SK-N-SH (cell line): ENCODE results near the gene ELN. TPM values are rescaled to one million over a fixed set of nuclear protein-coding genes. Genes with fewer than 3 reads are reported as not detected.

ENCODE experiments used
- CTCF ChIA-PET: fragments of 300-600, 350-600 bp; formaldehyde crosslinking; extraction: SDS; loops from one replicate; lab custom pipeline; 2021; lab: Yijun Ruan, JAX
- POLR2A ChIA-PET: fragments of 350-600 bp; sonication (Branson Sonifier 250); formaldehyde crosslinking; extraction: SDS; loops from one replicate; lab custom pipeline; 2020; ENCODE audit warnings: antibody characterized with exemption, inconsistent platforms; lab: Yijun Ruan, JAX
- DNase-seq: peaks from one replicate; pipeline ENCODE4 v3.0.0; 2012
- H2AFZ ChIP-seq: fragments of 200-600 bp; sonication (generic); 2 replicates; pipeline ENCODE4 v1.8.1; 2016; ENCODE audit warnings: antibody characterized with exemption, mild to moderate bottlenecking, low read depth
- H3F3A ChIP-seq: fragments of 200-600 bp; sonication (generic); replicated peaks from 2 replicates; pipeline ENCODE3; 2016; ENCODE audit warnings: antibody characterized with exemption, mild to moderate bottlenecking; ENCODE audit not compliant: insufficient read depth
- H3K27ac ChIP-seq, 2 experiments: fragments of 200-500 bp in 1 of 2; fragments of 200-600 bp in 1 of 2; sonication (Bioruptor generic) in 1 of 2; sonication (generic), shearing (Covaris generic) in 1 of 2; 2 replicates each; pipeline versions ENCODE4 v1.5.1 to v1.6.1; 2014 to 2016; ENCODE audit warnings: low read depth in 2 of 2, inconsistent platforms in 1 of 2, low read length in 1 of 2, mild to moderate bottlenecking in 1 of 2, mixed read lengths in 1 of 2
- H3K27me3 ChIP-seq: fragments of 200-600 bp; sonication (generic), shearing (Covaris generic); 2 replicates; pipeline ENCODE4 v1.6.1; 2016; ENCODE audit warnings: mixed run types; ENCODE audit not compliant: insufficient read depth
- H3K36me3 ChIP-seq, 2 experiments: fragments of 200-500 bp in 1 of 2; fragments of 200-600 bp in 1 of 2; sonication (Bioruptor generic) in 1 of 2; sonication (generic) in 1 of 2; replicated peaks in 1 of 2; 2 replicates each; pipeline versions ENCODE3 to v1.5.1; 2014 to 2016; ENCODE audit warnings: low read length in 1 of 2, mild to moderate bottlenecking in 1 of 2; ENCODE audit not compliant: insufficient read depth in 2 of 2, control insufficient read depth in 1 of 2
- H3K4me1 ChIP-seq, 2 experiments: fragments of 200-500 bp in 1 of 2; fragments of 200-600 bp in 1 of 2; sonication (Bioruptor generic) in 1 of 2; sonication (generic), shearing (Covaris generic) in 1 of 2; 2 replicates each; pipeline versions ENCODE4 v1.5.1 to v1.6.1; 2014 to 2016; ENCODE audit warnings: low read depth in 1 of 2, low read length in 1 of 2, mixed run types in 1 of 2; ENCODE audit not compliant: insufficient read depth in 2 of 2, control insufficient read depth in 1 of 2
- H3K4me2 ChIP-seq: fragments of 200-600 bp; sonication (generic), shearing (Covaris generic); 2 replicates; pipeline ENCODE4 v1.6.1; 2017; ENCODE audit warnings: mixed run types
- H3K4me3 ChIP-seq, 2 experiments: fragments of 200-500 bp in 1 of 2; fragments of 200-600 bp in 1 of 2; sonication (Bioruptor generic) in 1 of 2; sonication (generic), shearing (Covaris generic) in 1 of 2; 2 replicates each; pipeline versions ENCODE4 v1.5.1 to v1.8.1; 2014 to 2016; ENCODE audit warnings: low read depth in 2 of 2, inconsistent platforms in 1 of 2, low read length in 1 of 2, mild to moderate bottlenecking in 1 of 2, mixed read lengths in 1 of 2, moderate library complexity in 1 of 2
- H3K79me2 ChIP-seq: fragments of 200-600 bp; sonication (generic); 2 replicates; pipeline ENCODE4 v1.8.1; 2017; ENCODE audit warnings: mild to moderate bottlenecking; ENCODE audit not compliant: insufficient read depth
- H3K9ac ChIP-seq: fragments of 200-600 bp; sonication (generic); 2 replicates; pipeline ENCODE4 v1.6.1; 2017; ENCODE audit warnings: mixed run types
- H3K9me2 ChIP-seq: fragments of 200-600 bp; sonication (generic); 2 replicates; pipeline ENCODE4 v1.6.1; 2017; ENCODE audit warnings: mixed run types
- H3K9me3 ChIP-seq: fragments of 200-600 bp; sonication (generic); 2 replicates; pipeline ENCODE4 v1.6.1; 2017; ENCODE audit warnings: mixed run types, mild to moderate bottlenecking, moderate library complexity
- H4K20me1 ChIP-seq: fragments of 200-600 bp; sonication (generic); 2 replicates; pipeline ENCODE4 v1.6.1; 2017; ENCODE audit warnings: mild to moderate bottlenecking, mixed run types; ENCODE audit not compliant: insufficient read depth
- CHD2 ChIP-seq: fragments of 150-350 bp; IDR thresholded peaks from 2 replicates; pipeline ENCODE4 v1.6.1; 2018; ENCODE audit warnings: low read length; ENCODE audit not compliant: partially characterized antibody
- EP300 ChIP-seq, 2 experiments: IDR thresholded peaks; 2 replicates each; pipeline versions ENCODE4 v1.4.0 to v1.6.1; 2012; ENCODE audit warnings: borderline replicate concordance in 1 of 2, low read depth in 1 of 2, low read length in 1 of 2
- FOSL2 ChIP-seq: IDR thresholded peaks from 2 replicates; pipeline ENCODE4 v1.4.0; 2012; ENCODE audit warnings: low read depth, mild to moderate bottlenecking, moderate library complexity, borderline replicate concordance
- FOXJ3 ChIP-seq: sonication (generic); formaldehyde crosslinking; IDR thresholded peaks from 2 replicates; pipeline ENCODE4 v1.5.1; 2020; ENCODE audit warnings: mild to moderate bottlenecking, missing genetic modification reagents
- FOXM1 ChIP-seq: IDR thresholded peaks from 2 replicates; pipeline ENCODE4 v1.4.0; 2012; ENCODE audit warnings: low read depth, mild to moderate bottlenecking
- GABPA ChIP-seq: IDR thresholded peaks from 2 replicates; pipeline ENCODE4 v1.4.0; 2012; ENCODE audit warnings: low read depth, mild to moderate bottlenecking
- JUND ChIP-seq: IDR thresholded peaks from 2 replicates; pipeline ENCODE4 v1.4.0; 2012
- NFIC ChIP-seq: IDR thresholded peaks from 2 replicates; pipeline ENCODE4 v1.4.0; 2012; ENCODE audit warnings: borderline replicate concordance
- RAD21 ChIP-seq: IDR thresholded peaks from 2 replicates; pipeline ENCODE4 v1.6.1; 2012; ENCODE audit warnings: mild to moderate bottlenecking, low read length
- RCOR1 ChIP-seq: fragments of 150-350 bp; IDR thresholded peaks from 2 replicates; pipeline ENCODE4 v1.6.1; 2017; ENCODE audit warnings: antibody characterized with exemption, low read length
- SIN3A ChIP-seq: IDR thresholded peaks from 2 replicates; pipeline ENCODE4 v1.6.1; 2012; ENCODE audit warnings: low read depth, mild to moderate bottlenecking, low read length, moderate library complexity, borderline replicate concordance
- SMC3 ChIP-seq: IDR thresholded peaks from 2 replicates; pipeline ENCODE4 v1.6.1; 2012; ENCODE audit warnings: low read depth, low read length, improper control_type of control experiment
- TCF12 ChIP-seq: IDR thresholded peaks from 2 replicates; pipeline ENCODE4 v1.4.0; 2012
- TEAD4 ChIP-seq: IDR thresholded peaks from 2 replicates; pipeline ENCODE4 v1.4.0; 2012; ENCODE audit warnings: mild to moderate bottlenecking, borderline replicate concordance; ENCODE audit not compliant: insufficient read depth
- WGBS: methylation state at CpG from one replicate; pipeline ENCODE4 v1.1.6; 2017; ENCODE audit warnings: low lambda C conversion rate; 5-methylcytosine and 5-hydroxymethylcytosine counted together
- polyA plus RNA-seq, 3 experiments: library from polyadenylated mRNA; depleted of rRNA; stranded (reverse); fragments of >200 nt; gene quantifications; 2 replicates each; pipeline ENCODE4 v1.2.3, GENCODE V29; 2012
- TF ChIP-seq, protein P1 (sequence below): IDR thresholded peaks from 2 replicates; pipeline ENCODE4 v1.6.1; 2012; ENCODE audit warnings: mild to moderate bottlenecking, low read depth, low read length, moderate library complexity
- TF ChIP-seq, protein P2 (sequence below): IDR thresholded peaks from 2 replicates; pipeline ENCODE4 v1.4.0; 2012; ENCODE audit warnings: low read depth, borderline replicate concordance

Gene ELN
- polyA plus RNA-seq, 1 of the 3 experiments (the other 2 are of a cell fraction) = 12.5 TPM

- no peak for TF ChIP-seq RAD21
- 0 out of 2 replicates have a peak, but pooled peaks have one; percentile 16 for TF ChIP-seq NFIC
- TF ChIP-seq, protein P1, sequence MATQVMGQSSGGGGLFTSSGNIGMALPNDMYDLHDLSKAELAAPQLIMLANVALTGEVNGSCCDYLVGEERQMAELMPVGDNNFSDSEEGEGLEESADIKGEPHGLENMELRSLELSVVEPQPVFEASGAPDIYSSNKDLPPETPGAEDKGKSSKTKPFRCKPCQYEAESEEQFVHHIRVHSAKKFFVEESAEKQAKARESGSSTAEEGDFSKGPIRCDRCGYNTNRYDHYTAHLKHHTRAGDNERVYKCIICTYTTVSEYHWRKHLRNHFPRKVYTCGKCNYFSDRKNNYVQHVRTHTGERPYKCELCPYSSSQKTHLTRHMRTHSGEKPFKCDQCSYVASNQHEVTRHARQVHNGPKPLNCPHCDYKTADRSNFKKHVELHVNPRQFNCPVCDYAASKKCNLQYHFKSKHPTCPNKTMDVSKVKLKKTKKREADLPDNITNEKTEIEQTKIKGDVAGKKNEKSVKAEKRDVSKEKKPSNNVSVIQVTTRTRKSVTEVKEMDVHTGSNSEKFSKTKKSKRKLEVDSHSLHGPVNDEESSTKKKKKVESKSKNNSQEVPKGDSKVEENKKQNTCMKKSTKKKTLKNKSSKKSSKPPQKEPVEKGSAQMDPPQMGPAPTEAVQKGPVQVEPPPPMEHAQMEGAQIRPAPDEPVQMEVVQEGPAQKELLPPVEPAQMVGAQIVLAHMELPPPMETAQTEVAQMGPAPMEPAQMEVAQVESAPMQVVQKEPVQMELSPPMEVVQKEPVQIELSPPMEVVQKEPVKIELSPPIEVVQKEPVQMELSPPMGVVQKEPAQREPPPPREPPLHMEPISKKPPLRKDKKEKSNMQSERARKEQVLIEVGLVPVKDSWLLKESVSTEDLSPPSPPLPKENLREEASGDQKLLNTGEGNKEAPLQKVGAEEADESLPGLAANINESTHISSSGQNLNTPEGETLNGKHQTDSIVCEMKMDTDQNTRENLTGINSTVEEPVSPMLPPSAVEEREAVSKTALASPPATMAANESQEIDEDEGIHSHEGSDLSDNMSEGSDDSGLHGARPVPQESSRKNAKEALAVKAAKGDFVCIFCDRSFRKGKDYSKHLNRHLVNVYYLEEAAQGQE = peak; percentile 48; the same call in 1 of the 2 replicates
- TF ChIP-seq CHD2 = peak; percentile 22
- no peak for TF ChIP-seq FOXJ3
- TF ChIP-seq RCOR1 = peak; percentile 53
- TF ChIP-seq EP300 (IDR thresholded peaks at IDR 0.05; ENCODE audit: borderline replicate concordance in 1 of 2, low read depth in 1 of 2, low read length in 1 of 2) = peak in 1 of 2 experiments; percentile 65; a peak in 1 of 4 replicates
- CTCF ChIA-PET = interaction anchor here (1.3 to 2.1 kb wide), 3 partner anchors 8 to 20 kb away, joined by 5 read pairs; no protein-coding TSS in a partner anchor
- no peak overlapping the region for H3K4me2 ChIP-seq
Measured at GRCh38 chr7:74006451-74007241, 21.3 kb upstream of the ELN start.

DNA sequence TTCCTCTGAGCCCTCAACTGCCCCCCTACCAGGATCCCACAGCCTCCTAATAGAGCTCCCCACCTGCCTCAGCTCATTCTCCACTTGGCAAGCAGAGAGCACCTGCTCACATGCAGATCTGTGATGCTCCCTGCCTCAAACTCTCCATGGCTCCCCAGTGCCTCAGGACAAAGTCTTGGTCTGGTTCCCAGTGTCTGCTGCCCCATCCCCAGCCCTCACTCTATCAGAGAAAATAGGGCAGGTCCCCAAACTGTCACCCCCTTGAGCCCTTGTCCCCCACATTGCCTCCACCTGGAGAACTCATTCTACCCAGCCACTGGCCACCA lies 20.8 kb upstream of the ELN start:
- TF ChIP-seq, protein P2, sequence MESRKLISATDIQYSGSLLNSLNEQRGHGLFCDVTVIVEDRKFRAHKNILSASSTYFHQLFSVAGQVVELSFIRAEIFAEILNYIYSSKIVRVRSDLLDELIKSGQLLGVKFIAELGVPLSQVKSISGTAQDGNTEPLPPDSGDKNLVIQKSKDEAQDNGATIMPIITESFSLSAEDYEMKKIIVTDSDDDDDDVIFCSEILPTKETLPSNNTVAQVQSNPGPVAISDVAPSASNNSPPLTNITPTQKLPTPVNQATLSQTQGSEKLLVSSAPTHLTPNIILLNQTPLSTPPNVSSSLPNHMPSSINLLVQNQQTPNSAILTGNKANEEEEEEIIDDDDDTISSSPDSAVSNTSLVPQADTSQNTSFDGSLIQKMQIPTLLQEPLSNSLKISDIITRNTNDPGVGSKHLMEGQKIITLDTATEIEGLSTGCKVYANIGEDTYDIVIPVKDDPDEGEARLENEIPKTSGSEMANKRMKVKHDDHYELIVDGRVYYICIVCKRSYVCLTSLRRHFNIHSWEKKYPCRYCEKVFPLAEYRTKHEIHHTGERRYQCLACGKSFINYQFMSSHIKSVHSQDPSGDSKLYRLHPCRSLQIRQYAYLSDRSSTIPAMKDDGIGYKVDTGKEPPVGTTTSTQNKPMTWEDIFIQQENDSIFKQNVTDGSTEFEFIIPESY = no peak
- TF ChIP-seq NFIC = no peak
- no peak for TF ChIP-seq SMC3
- no peak for TF ChIP-seq GABPA
- no peak for TF ChIP-seq TCF12
- TF ChIP-seq EP300 (IDR thresholded peaks at IDR 0.05; ENCODE audit: borderline replicate concordance in 1 of 2, low read depth in 1 of 2, low read length in 1 of 2) = no peak
- TF ChIP-seq FOSL2 = no peak
- TF ChIP-seq SIN3A = no peak
- TF ChIP-seq, protein P1 = no peak
- no peak for TF ChIP-seq FOXM1
- no peak for TF ChIP-seq TEAD4
- TF ChIP-seq JUND = no peak
- TF ChIP-seq, all 33 proteins: peak for 0
- Histone ChIP-seq H3K27ac (no peak overlapping the region), H3K9me2 (no peaks in the 10 kb centered on the region), H3K79me2 (peaks cover 10% of the 10 kb centered on the region; the same call in 1 of the 2 replicates), H3K36me3 (no peaks in the 10 kb centered on the region), H3K4me2 (no peak overlapping the region), H3F3A (peaks cover 13% of the 10 kb centered on the region), H3K9me3 (no peaks in the 10 kb centered on the region), H4K20me1 (no peaks in the 10 kb centered on the region), H3K9ac (no peak overlapping the region), H2AFZ (no peak overlapping the region), H3K4me1 (peaks cover 0 to 13% of the 10 kb centered on the region in 2 experiments; a peak in 1 of 4 replicates), H3K27me3 (no peaks in the 10 kb centered on the region), H3K4me3 (no peak overlapping the region)
- ChIA-PET POLR2A (no interaction called here), CTCF (interaction anchor here (1.3 to 2.1 kb wide), 3 partner anchors 8 to 20 kb away, joined by 5 read pairs; no protein-coding TSS in a partner anchor)
- DNase-seq = no peak

More at GRCh38 chr7:74006451-74007241, 21.3 kb upstream of the ELN start:
- POLR2A ChIA-PET = no interaction called here
- WGBS = 84% methylated on average over 12 of the region's 12 CpGs
- peak; percentile 76 for DNase-seq
- Histone ChIP-seq H3K36me3 (no peaks in the 10 kb centered on the region), H3K9me2 (no peaks in the 10 kb centered on the region), H3K9me3 (no peaks in the 10 kb centered on the region), H3K79me2 (peaks cover 10% of the 10 kb centered on the region; the same call in 1 of the 2 replicates), H3K27me3 (no peaks in the 10 kb centered on the region), H3K27ac (no peak overlapping the region), H3F3A (peaks cover 19% of the 10 kb centered on the region), H3K9ac (no peak overlapping the region), H4K20me1 (no peaks in the 10 kb centered on the region), H3K4me1 (peaks cover 0 to 13% of the 10 kb centered on the region in 2 experiments; a peak in 1 of 4 replicates), H3K4me3 (no peak overlapping the region), H2AFZ (no peak overlapping the region)
